Measurements from ENCODE around the gene WNT8A. TPM values are rescaled to one million over a fixed set of nuclear protein-coding genes. Genes with fewer than 3 reads are reported as not detected.

Gene WNT8A
- polyA plus RNA-seq, 1 experiment, result not detected

DNA sequence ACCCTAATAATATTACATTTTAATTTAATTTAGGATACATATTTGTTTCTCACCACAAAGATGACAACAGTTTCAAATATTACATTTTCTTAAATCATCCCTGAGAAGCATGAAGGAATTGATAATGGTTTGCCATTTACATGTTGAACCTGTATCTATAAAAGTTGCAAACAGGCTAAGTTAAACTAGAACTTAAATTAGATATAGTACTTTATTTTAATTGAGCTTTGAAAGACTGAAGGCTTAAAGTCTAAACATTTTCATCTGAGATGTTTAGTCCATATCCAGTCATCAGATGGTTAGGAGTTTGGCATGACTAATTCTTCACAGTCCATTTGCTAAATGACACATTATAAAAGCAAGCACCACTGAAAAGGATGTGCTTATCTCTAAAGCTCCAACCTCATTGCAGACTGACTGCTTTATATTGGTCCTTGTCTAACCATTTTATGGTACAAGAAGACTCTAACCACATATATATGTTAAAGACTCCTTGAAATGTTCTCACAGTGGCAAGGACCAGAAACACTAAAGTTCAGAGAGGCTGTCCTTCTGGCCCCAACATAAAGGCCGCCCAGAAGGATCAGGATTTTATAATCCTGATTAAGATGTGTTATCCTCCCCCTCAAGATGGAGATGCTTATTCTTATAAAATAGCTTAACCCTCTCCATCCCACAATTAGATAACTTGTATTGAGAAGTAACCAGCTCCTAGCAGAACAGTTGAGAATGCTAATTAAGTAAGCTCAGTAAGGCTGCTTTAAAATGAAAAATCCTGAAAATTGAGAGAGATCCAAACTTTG, 25.8 kb downstream of the WNT8A start:
- CTCF ChIA-PET, result interaction anchor here (0.6 to 4.1 kb wide), 6 partner anchors 8 to 244 kb away, joined by 3 to 16 read pairs (median 4); no protein-coding TSS in a partner anchor
- H3K36me3 ChIP-seq (ENCODE audit: control insufficient read depth, insufficient read depth, low read length), result no peaks in the 10 kb centered on the region
- H3K27me3 ChIP-seq (ENCODE audit: control insufficient read depth, insufficient read depth, low read length), result no peaks in the 10 kb centered on the region
- TF ChIP-seq, protein P1, sequence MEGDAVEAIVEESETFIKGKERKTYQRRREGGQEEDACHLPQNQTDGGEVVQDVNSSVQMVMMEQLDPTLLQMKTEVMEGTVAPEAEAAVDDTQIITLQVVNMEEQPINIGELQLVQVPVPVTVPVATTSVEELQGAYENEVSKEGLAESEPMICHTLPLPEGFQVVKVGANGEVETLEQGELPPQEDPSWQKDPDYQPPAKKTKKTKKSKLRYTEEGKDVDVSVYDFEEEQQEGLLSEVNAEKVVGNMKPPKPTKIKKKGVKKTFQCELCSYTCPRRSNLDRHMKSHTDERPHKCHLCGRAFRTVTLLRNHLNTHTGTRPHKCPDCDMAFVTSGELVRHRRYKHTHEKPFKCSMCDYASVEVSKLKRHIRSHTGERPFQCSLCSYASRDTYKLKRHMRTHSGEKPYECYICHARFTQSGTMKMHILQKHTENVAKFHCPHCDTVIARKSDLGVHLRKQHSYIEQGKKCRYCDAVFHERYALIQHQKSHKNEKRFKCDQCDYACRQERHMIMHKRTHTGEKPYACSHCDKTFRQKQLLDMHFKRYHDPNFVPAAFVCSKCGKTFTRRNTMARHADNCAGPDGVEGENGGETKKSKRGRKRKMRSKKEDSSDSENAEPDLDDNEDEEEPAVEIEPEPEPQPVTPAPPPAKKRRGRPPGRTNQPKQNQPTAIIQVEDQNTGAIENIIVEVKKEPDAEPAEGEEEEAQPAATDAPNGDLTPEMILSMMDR (IDR thresholded peaks at IDR 0.05; ENCODE audit: insufficient read depth, low read depth, low read length), result no peak
- no peak for DNase-seq (ENCODE audit: low read depth)
- H3K4me3 ChIP-seq (ENCODE audit: low read depth, low read length), result no peak overlapping the region
- POLR2A ChIA-PET, result no interaction called here

DNA sequence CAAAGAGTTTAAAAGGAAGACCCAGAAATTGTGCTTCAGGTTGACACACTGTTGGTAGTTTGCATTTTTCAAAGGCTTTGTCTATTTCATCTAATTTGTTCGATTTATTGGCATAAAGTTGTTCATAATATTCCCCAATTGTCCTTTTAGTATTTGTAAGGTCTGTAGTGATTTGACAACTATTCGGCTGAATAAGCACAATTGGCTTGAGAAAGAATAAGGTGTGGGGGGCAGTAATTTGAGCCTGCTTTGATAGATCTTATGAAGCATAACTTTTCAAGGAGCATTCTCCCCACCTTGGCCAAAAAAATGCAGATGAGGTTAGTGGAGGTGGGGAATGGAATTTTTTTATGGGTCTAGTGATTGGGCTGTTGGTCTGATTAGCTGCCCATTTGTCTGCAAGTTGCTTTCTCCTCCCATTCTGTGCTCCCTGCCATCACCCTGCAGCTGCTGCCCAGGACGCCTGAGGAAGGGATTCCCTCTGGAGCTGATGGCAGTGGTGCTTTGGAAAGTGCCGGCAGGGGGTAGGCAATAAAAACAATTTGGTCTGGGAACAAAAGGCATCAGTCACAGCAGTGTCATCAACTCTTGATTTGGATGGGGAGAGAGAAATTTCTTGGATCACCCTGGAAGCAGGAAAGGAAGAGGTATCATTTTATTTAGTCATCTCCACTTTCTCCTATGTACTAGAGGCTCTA, 26.6 kb downstream of the WNT8A start:
- H3K4me3 ChIP-seq (ENCODE audit: low read depth, low read length), result no peak overlapping the region
- H3K27me3 ChIP-seq (ENCODE audit: control insufficient read depth, insufficient read depth, low read length), result no peaks in the 10 kb centered on the region
- POLR2A ChIA-PET, result no interaction called here
- CTCF ChIA-PET, result interaction anchor here (0.6 to 4.1 kb wide), 4 partner anchors 20 to 243 kb away, joined by 3 to 16 read pairs (median 4); no protein-coding TSS in a partner anchor
- H3K36me3 ChIP-seq (ENCODE audit: control insufficient read depth, insufficient read depth, low read length), result no peaks in the 10 kb centered on the region
- TF ChIP-seq, protein P1 (IDR thresholded peaks at IDR 0.05; ENCODE audit: insufficient read depth, low read depth, low read length), result no peak
- no peak for DNase-seq (ENCODE audit: low read depth)

DNA sequence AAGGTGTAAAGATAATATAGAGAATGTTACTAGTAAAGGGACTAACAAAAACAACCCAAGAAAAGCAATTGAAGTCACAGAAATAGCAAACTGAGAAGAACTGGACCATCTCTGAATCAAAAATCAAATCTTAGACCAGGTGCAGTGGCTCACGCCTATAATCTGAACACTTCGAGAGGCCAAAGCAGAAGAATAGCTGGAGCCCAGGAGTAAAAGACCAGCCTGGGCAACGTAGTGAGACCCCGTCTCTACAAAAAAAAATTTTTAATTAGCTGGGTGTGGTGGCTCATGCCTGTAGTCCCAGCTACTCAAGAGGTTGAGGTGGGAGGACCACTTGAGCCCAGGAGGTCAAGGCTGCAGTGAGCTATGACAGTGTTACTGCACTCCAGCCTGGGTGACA, 27.3 kb downstream of the WNT8A start:
- CTCF ChIA-PET, result interaction anchor here (1.1 to 4.1 kb wide), 3 partner anchors 10 to 34 kb away, joined by 3 to 16 read pairs (median 4); no protein-coding TSS in a partner anchor
- no peaks in the 10 kb centered on the region for H3K27me3 ChIP-seq (ENCODE audit: control insufficient read depth, insufficient read depth, low read length)
- DNase-seq (ENCODE audit: low read depth), result no peak
- H3K36me3 ChIP-seq (ENCODE audit: control insufficient read depth, insufficient read depth, low read length), result no peaks in the 10 kb centered on the region
- TF ChIP-seq, protein P1 (IDR thresholded peaks at IDR 0.05; ENCODE audit: insufficient read depth, low read depth, low read length), result no peak
- no peak overlapping the region for H3K4me3 ChIP-seq (ENCODE audit: low read depth, low read length)
- POLR2A ChIA-PET, result no interaction called here

DNA sequence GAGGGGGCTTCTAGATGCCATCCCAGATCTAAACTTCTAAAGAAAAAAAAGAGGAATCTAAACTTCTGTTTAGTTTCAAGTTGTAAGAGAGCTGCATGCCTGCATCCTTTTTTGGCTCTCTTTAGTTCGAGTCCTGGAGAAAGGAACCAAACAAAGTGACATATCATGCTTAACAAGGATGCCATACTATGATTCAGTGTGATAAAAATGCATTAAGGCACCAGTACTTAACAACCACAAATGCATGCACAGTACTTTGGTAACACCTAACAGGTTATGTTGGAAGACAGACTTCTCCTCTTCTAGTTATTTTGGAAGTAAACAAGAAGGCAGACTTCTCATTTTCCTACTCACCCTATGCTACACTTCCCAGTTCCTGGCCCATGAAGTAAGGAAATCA, 28.1 kb downstream of the WNT8A start:
- CTCF ChIA-PET, result interaction anchor here (1.2 to 4.1 kb wide), 2 partner anchors 11 to 34 kb away, joined by 3 to 16 read pairs; no protein-coding TSS in a partner anchor
- Histone ChIP-seq H3K27me3 (ENCODE audit: control insufficient read depth, insufficient read depth, low read length) (no peaks in the 10 kb centered on the region), H3K4me3 (ENCODE audit: low read depth, low read length) (no peak overlapping the region), H3K36me3 (ENCODE audit: control insufficient read depth, insufficient read depth, low read length) (no peaks in the 10 kb centered on the region)
- POLR2A ChIA-PET, result no interaction called here
- peak; percentile 18 for DNase-seq (ENCODE audit: low read depth)
- TF ChIP-seq, protein P1 (IDR thresholded peaks at IDR 0.05; ENCODE audit: insufficient read depth, low read depth, low read length), result no peak

DNA sequence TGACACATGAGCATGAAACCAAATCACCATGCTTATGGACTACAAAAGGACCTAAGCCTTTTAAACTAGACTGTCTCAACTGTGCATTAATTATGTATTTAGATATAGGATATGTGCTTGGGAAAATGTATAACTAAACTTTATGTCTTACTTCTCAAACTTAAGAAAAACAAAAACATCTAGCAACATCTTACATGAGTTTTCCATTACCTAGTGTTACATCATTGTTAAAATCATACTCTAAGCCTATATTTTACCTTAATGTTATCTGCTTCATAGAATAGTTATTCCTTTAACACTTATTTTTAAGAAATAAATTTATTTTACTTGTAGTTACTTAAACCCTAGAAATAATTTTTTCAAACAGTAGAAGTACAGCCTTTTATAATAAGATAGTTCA, 31.4 kb downstream of the WNT8A start:
- ChIA-PET POLR2A (no interaction called here), CTCF (no interaction called here)
- H3K36me3 ChIP-seq (ENCODE audit: control insufficient read depth, insufficient read depth, low read length), result no peaks in the 10 kb centered on the region
- no peak overlapping the region for H3K4me3 ChIP-seq (ENCODE audit: low read depth, low read length)
- TF ChIP-seq, protein P1 (IDR thresholded peaks at IDR 0.05; ENCODE audit: insufficient read depth, low read depth, low read length), result no peak
- no peak for DNase-seq (ENCODE audit: low read depth)
- H3K27me3 ChIP-seq (ENCODE audit: control insufficient read depth, insufficient read depth, low read length), result no peaks in the 10 kb centered on the region

Data from BJ (cell line).